ENCODE data around the gene MIOS. TPM values are rescaled to one million over a fixed set of nuclear protein-coding genes. Genes with fewer than 3 reads are reported as not detected.
A peak's percentile ranks its signal among the peaks of the same experiment; 100 is the strongest.

MIOS gene
- total RNA-seq, 1 donor from 2014 or later = 37.9 TPM

DNA sequence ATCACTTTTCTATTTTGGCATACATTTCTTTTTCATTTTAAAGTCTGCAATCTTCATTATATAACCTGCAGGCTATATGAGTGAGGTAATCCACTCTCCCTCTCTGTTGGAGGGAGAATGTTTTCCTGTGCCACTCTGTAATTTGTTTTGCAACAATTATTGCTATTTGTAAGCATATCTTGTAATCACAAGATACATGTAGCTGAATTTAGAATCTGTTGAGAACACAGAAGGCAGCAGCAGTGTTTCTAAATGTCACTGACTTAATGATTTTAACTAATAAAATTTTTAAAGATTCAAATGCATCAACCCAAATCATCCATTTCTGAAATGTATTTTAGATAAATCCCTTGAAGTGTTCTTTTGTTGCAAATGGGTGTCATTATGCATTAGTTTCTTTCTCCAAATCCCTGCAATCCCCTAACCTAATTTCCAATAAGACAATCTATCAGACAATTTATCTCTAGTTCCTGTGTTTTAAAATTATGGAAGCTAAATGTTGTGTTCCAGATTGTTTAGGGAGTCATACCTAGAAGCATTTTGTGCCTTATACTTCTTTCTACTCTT is 54.0 kb downstream of the MIOS start:
- no peaks in the 10 kb centered on the region for H3K9me3 Mint-ChIP-seq
- H3K27me3 Mint-ChIP-seq (ENCODE audit: low read depth) = no peaks in the 10 kb centered on the region
- no peak overlapping the region for H3K27ac Mint-ChIP-seq (ENCODE audit: unreplicated experiment)
- H3K36me3 Mint-ChIP-seq (ENCODE audit: low read depth) = no peaks in the 10 kb centered on the region
- no peak overlapping the region for H3K4me3 Mint-ChIP-seq
- TF ChIP-seq, protein P1, sequence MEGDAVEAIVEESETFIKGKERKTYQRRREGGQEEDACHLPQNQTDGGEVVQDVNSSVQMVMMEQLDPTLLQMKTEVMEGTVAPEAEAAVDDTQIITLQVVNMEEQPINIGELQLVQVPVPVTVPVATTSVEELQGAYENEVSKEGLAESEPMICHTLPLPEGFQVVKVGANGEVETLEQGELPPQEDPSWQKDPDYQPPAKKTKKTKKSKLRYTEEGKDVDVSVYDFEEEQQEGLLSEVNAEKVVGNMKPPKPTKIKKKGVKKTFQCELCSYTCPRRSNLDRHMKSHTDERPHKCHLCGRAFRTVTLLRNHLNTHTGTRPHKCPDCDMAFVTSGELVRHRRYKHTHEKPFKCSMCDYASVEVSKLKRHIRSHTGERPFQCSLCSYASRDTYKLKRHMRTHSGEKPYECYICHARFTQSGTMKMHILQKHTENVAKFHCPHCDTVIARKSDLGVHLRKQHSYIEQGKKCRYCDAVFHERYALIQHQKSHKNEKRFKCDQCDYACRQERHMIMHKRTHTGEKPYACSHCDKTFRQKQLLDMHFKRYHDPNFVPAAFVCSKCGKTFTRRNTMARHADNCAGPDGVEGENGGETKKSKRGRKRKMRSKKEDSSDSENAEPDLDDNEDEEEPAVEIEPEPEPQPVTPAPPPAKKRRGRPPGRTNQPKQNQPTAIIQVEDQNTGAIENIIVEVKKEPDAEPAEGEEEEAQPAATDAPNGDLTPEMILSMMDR (conservative IDR thresholded peaks at IDR 0.05) = no peak
- DNase-seq (ENCODE audit: low read depth, low spot score) = no peak
- H3K4me1 Mint-ChIP-seq = no peaks in the 10 kb centered on the region

DNA sequence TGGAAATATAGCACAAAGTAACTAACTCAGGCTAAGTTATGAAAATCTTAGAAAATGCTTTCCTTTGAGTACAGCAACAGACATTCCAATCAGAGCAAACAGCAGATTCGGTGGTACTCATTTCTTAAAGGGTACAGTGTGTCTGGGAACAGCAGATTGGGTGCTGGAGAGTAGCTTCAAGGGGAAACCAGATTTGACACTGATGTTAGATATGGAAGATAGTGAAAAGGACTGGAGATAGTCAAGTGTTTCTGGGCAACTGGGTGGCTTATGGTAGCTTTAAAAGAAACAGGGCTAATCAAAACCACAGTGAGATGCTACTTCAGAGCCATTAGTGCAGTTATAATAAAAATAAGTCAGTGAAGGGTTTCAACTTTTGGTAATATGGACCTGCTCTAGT is 61.8 kb downstream of the MIOS start:
- no peak for DNase-seq (ENCODE audit: low read depth, low spot score)
- Mint-ChIP-seq H3K4me1 (no peaks in the 10 kb centered on the region), H3K36me3 (ENCODE audit: low read depth) (peaks cover 8% of the 10 kb centered on the region), H3K27ac (ENCODE audit: unreplicated experiment) (no peak overlapping the region), H3K9me3 (peaks cover 14% of the 10 kb centered on the region), H3K4me3 (no peak overlapping the region), H3K27me3 (ENCODE audit: low read depth) (no peaks in the 10 kb centered on the region)
- TF ChIP-seq, protein P1 (conservative IDR thresholded peaks at IDR 0.05) = no peak

DNA sequence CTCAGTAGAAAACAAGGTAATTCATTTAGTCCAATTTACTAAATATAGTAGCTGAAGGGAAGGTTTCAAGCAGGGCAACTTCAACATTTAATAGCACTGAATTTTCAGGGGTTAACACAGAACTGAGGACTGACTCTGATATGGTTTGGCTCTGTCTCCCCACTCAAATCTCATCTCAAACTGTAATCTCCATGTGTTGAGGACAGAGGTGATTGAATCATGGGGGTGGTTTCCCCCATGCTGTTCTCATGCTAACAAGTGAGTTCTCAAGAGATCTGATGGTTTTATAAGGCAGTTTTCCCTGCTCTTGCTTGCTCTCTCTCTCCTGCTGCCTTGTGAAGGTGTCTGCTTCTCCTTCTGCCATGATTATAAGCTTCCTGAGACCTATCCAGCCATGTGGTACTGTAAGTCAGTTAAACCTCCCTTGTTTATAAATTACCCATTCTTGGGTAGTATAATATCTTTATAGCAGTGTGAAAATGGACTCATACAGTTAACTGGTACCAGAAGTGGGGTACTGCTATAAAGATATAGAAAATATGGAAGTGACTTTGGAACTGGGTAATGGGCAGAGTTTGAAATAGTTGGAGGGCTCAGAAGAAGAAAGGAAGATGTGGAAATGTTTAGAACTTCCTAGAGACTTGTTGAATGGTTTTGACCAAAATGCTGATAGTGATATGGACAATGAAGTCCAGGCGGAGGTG is 64.1 kb downstream of the MIOS start:
- H3K27ac Mint-ChIP-seq (ENCODE audit: unreplicated experiment) = no peak overlapping the region
- H3K36me3 Mint-ChIP-seq (ENCODE audit: low read depth) = peaks cover 9% of the 10 kb centered on the region
- H3K4me1 Mint-ChIP-seq = no peaks in the 10 kb centered on the region
- H3K9me3 Mint-ChIP-seq = peaks cover 14% of the 10 kb centered on the region
- H3K27me3 Mint-ChIP-seq (ENCODE audit: low read depth) = no peaks in the 10 kb centered on the region
- TF ChIP-seq, protein P1 (conservative IDR thresholded peaks at IDR 0.05) = no peak
- DNase-seq (ENCODE audit: low read depth, low spot score) = no peak
- H3K4me3 Mint-ChIP-seq = no peak overlapping the region

DNA sequence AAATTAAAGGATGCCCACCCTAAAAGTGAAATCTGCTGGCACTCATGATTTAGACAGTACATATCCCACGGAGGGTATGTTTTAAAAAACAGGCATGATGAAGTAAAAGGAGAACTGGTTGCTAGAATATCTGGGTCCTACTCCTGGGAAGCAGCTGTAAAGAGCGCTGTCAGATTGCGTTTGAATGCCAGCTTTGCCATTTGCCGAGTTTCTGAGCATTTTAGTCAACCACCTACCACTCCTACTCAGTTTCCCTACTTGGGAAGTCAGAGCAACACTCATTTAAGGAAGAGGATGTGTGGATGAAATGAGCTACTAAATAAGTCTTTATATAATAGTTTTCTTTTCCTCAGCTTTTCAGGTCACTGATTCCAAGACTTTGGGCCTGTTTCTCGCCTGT is 72.7 kb downstream of the MIOS start:
- H3K4me3 Mint-ChIP-seq = peak overlapping the region; percentile 93
- no peaks in the 10 kb centered on the region for H3K27me3 Mint-ChIP-seq (ENCODE audit: low read depth)
- TF ChIP-seq, protein P1 (conservative IDR thresholded peaks at IDR 0.05) = no peak
- H3K4me1 Mint-ChIP-seq = peaks cover 38% of the 10 kb centered on the region
- DNase-seq (ENCODE audit: low read depth, low spot score) = no peak
- H3K27ac Mint-ChIP-seq (ENCODE audit: unreplicated experiment) = peak overlapping the region; percentile 98
- peaks cover 9% of the 10 kb centered on the region for H3K36me3 Mint-ChIP-seq (ENCODE audit: low read depth)
- H3K9me3 Mint-ChIP-seq = no peaks in the 10 kb centered on the region

DNA sequence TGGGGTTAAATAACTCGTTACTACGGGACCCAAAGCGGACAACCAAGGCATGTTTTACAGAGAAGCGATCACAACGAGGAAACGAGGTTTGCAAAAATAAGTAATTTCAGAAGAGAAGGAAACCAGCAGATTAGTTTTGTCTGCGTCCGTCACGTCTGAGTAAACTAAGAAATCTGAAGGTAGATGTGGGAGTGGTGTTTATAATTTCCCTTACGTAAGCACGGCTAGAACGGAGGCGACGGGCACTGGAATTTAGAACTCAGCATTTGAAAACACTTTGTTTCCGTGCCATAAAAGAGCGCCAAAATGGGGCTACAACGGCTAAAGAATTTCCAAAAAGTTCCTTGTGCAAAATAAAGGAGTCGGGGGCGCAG is 73.2 kb downstream of the MIOS start:
- no peak for DNase-seq (ENCODE audit: low read depth, low spot score)
- Mint-ChIP-seq H3K36me3 (ENCODE audit: low read depth) (peaks cover 9% of the 10 kb centered on the region), H3K9me3 (no peaks in the 10 kb centered on the region), H3K4me1 (peaks cover 38% of the 10 kb centered on the region), H3K4me3 (peak overlapping the region; percentile 93), H3K27me3 (ENCODE audit: low read depth) (no peaks in the 10 kb centered on the region), H3K27ac (ENCODE audit: unreplicated experiment) (peak overlapping the region; percentile 98)
- TF ChIP-seq, protein P1 (conservative IDR thresholded peaks at IDR 0.05) = no peak
